SK-N-SH (cell line): ENCODE results near the gene HVCN1. TPM values are rescaled to one million over a fixed set of nuclear protein-coding genes. Genes with fewer than 3 reads are reported as not detected.

Source experiments
- CTCF ChIA-PET: fragments of 300-600, 350-600 bp; formaldehyde crosslinking; extraction: SDS; loops from one replicate; lab custom pipeline; 2021; lab: Yijun Ruan, JAX
- POLR2A ChIA-PET: fragments of 350-600 bp; sonication (Branson Sonifier 250); formaldehyde crosslinking; extraction: SDS; loops from one replicate; lab custom pipeline; 2020; ENCODE audit warnings: antibody characterized with exemption, inconsistent platforms; lab: Yijun Ruan, JAX
- DNase-seq: peaks from one replicate; pipeline ENCODE4 v3.0.0; 2012
- H2AFZ ChIP-seq: fragments of 200-600 bp; sonication (generic); 2 replicates; pipeline ENCODE4 v1.8.1; 2016; ENCODE audit warnings: antibody characterized with exemption, mild to moderate bottlenecking, low read depth
- H3F3A ChIP-seq: fragments of 200-600 bp; sonication (generic); replicated peaks from 2 replicates; pipeline ENCODE3; 2016; ENCODE audit warnings: antibody characterized with exemption, mild to moderate bottlenecking; ENCODE audit not compliant: insufficient read depth
- H3K27ac ChIP-seq, 2 experiments: fragments of 200-500 bp in 1 of 2; fragments of 200-600 bp in 1 of 2; sonication (Bioruptor generic) in 1 of 2; sonication (generic), shearing (Covaris generic) in 1 of 2; 2 replicates each; pipeline versions ENCODE4 v1.5.1 to v1.6.1; 2014 to 2016; ENCODE audit warnings: low read depth in 2 of 2, inconsistent platforms in 1 of 2, low read length in 1 of 2, mild to moderate bottlenecking in 1 of 2, mixed read lengths in 1 of 2
- H3K27me3 ChIP-seq: fragments of 200-600 bp; sonication (generic), shearing (Covaris generic); 2 replicates; pipeline ENCODE4 v1.6.1; 2016; ENCODE audit warnings: mixed run types; ENCODE audit not compliant: insufficient read depth
- H3K36me3 ChIP-seq, 2 experiments: fragments of 200-500 bp in 1 of 2; fragments of 200-600 bp in 1 of 2; sonication (Bioruptor generic) in 1 of 2; sonication (generic) in 1 of 2; replicated peaks in 1 of 2; 2 replicates each; pipeline versions ENCODE3 to v1.5.1; 2014 to 2016; ENCODE audit warnings: low read length in 1 of 2, mild to moderate bottlenecking in 1 of 2; ENCODE audit not compliant: insufficient read depth in 2 of 2, control insufficient read depth in 1 of 2
- H3K4me1 ChIP-seq, 2 experiments: fragments of 200-500 bp in 1 of 2; fragments of 200-600 bp in 1 of 2; sonication (Bioruptor generic) in 1 of 2; sonication (generic), shearing (Covaris generic) in 1 of 2; 2 replicates each; pipeline versions ENCODE4 v1.5.1 to v1.6.1; 2014 to 2016; ENCODE audit warnings: low read depth in 1 of 2, low read length in 1 of 2, mixed run types in 1 of 2; ENCODE audit not compliant: insufficient read depth in 2 of 2, control insufficient read depth in 1 of 2
- H3K4me2 ChIP-seq: fragments of 200-600 bp; sonication (generic), shearing (Covaris generic); 2 replicates; pipeline ENCODE4 v1.6.1; 2017; ENCODE audit warnings: mixed run types
- H3K4me3 ChIP-seq, 2 experiments: fragments of 200-500 bp in 1 of 2; fragments of 200-600 bp in 1 of 2; sonication (Bioruptor generic) in 1 of 2; sonication (generic), shearing (Covaris generic) in 1 of 2; 2 replicates each; pipeline versions ENCODE4 v1.5.1 to v1.8.1; 2014 to 2016; ENCODE audit warnings: low read depth in 2 of 2, inconsistent platforms in 1 of 2, low read length in 1 of 2, mild to moderate bottlenecking in 1 of 2, mixed read lengths in 1 of 2, moderate library complexity in 1 of 2
- H3K79me2 ChIP-seq: fragments of 200-600 bp; sonication (generic); 2 replicates; pipeline ENCODE4 v1.8.1; 2017; ENCODE audit warnings: mild to moderate bottlenecking; ENCODE audit not compliant: insufficient read depth
- H3K9ac ChIP-seq: fragments of 200-600 bp; sonication (generic); 2 replicates; pipeline ENCODE4 v1.6.1; 2017; ENCODE audit warnings: mixed run types
- H3K9me2 ChIP-seq: fragments of 200-600 bp; sonication (generic); 2 replicates; pipeline ENCODE4 v1.6.1; 2017; ENCODE audit warnings: mixed run types
- H3K9me3 ChIP-seq: fragments of 200-600 bp; sonication (generic); 2 replicates; pipeline ENCODE4 v1.6.1; 2017; ENCODE audit warnings: mixed run types, mild to moderate bottlenecking, moderate library complexity
- H4K20me1 ChIP-seq: fragments of 200-600 bp; sonication (generic); 2 replicates; pipeline ENCODE4 v1.6.1; 2017; ENCODE audit warnings: mild to moderate bottlenecking, mixed run types; ENCODE audit not compliant: insufficient read depth
- FOSL2 ChIP-seq: IDR thresholded peaks from 2 replicates; pipeline ENCODE4 v1.4.0; 2012; ENCODE audit warnings: low read depth, mild to moderate bottlenecking, moderate library complexity, borderline replicate concordance
- FOXJ3 ChIP-seq: sonication (generic); formaldehyde crosslinking; IDR thresholded peaks from 2 replicates; pipeline ENCODE4 v1.5.1; 2020; ENCODE audit warnings: mild to moderate bottlenecking, missing genetic modification reagents
- FOXM1 ChIP-seq: IDR thresholded peaks from 2 replicates; pipeline ENCODE4 v1.4.0; 2012; ENCODE audit warnings: low read depth, mild to moderate bottlenecking
- GABPA ChIP-seq: IDR thresholded peaks from 2 replicates; pipeline ENCODE4 v1.4.0; 2012; ENCODE audit warnings: low read depth, mild to moderate bottlenecking
- GATA2 ChIP-seq: sonication (generic); formaldehyde crosslinking; IDR thresholded peaks from 2 replicates; pipeline ENCODE4 v1.5.0; 2020; ENCODE audit warnings: mild to moderate bottlenecking, missing genetic modification reagents
- JUND ChIP-seq: IDR thresholded peaks from 2 replicates; pipeline ENCODE4 v1.4.0; 2012
- MEF2A ChIP-seq: IDR thresholded peaks from 2 replicates; pipeline ENCODE4 v1.4.0; 2012; ENCODE audit warnings: low read depth, borderline replicate concordance
- POLR2AphosphoS5 ChIP-seq: IDR thresholded peaks from 2 replicates; pipeline ENCODE4 v1.6.1; 2012; ENCODE audit warnings: low read depth, low read length
- RAD21 ChIP-seq: IDR thresholded peaks from 2 replicates; pipeline ENCODE4 v1.6.1; 2012; ENCODE audit warnings: mild to moderate bottlenecking, low read length
- RCOR1 ChIP-seq: fragments of 150-350 bp; IDR thresholded peaks from 2 replicates; pipeline ENCODE4 v1.6.1; 2017; ENCODE audit warnings: antibody characterized with exemption, low read length
- RFX5 ChIP-seq: IDR thresholded peaks from 2 replicates; pipeline ENCODE4 v1.6.1; 2012; ENCODE audit warnings: mild to moderate bottlenecking, improper control_type of control experiment, low read length
- TAF1 ChIP-seq: IDR thresholded peaks from 2 replicates; pipeline ENCODE4 v1.6.1; 2012; ENCODE audit warnings: low read depth, mild to moderate bottlenecking, low read length, moderate library complexity, borderline replicate concordance
- TCF12 ChIP-seq: IDR thresholded peaks from 2 replicates; pipeline ENCODE4 v1.4.0; 2012
- TEAD4 ChIP-seq: IDR thresholded peaks from 2 replicates; pipeline ENCODE4 v1.4.0; 2012; ENCODE audit warnings: mild to moderate bottlenecking, borderline replicate concordance; ENCODE audit not compliant: insufficient read depth
- YY1 ChIP-seq: IDR thresholded peaks from 2 replicates; pipeline ENCODE4 v1.4.0; 2012; ENCODE audit warnings: low read depth, mild to moderate bottlenecking
- ZBTB33 ChIP-seq: IDR thresholded peaks from 2 replicates; pipeline ENCODE4 v1.4.0; 2012; ENCODE audit warnings: low read depth, borderline replicate concordance
- WGBS: methylation state at CpG from one replicate; pipeline ENCODE4 v1.1.6; 2017; ENCODE audit warnings: low lambda C conversion rate; 5-methylcytosine and 5-hydroxymethylcytosine counted together
- polyA plus RNA-seq, 3 experiments: library from polyadenylated mRNA; depleted of rRNA; stranded (reverse); fragments of >200 nt; gene quantifications; 2 replicates each; pipeline ENCODE4 v1.2.3, GENCODE V29; 2012
- TF ChIP-seq, protein P1 (sequence below): IDR thresholded peaks from 2 replicates; pipeline ENCODE4 v1.6.1; 2012; ENCODE audit warnings: mild to moderate bottlenecking, low read depth, low read length, moderate library complexity

The HVCN1 gene
- polyA plus RNA-seq, 1 of the 3 experiments (the other 2 are of a cell fraction): 0.03 TPM

- Histone ChIP-seq H3K27ac (no peak overlapping the region), H3F3A (no peaks in the 10 kb centered on the region), H3K9ac (no peak overlapping the region), H4K20me1 (no peaks in the 10 kb centered on the region), H3K9me3 (no peaks in the 10 kb centered on the region), H3K4me3 (no peak overlapping the region), H3K4me1 (no peaks in the 10 kb centered on the region; a peak in 1 of 4 replicates), H3K4me2 (no peak overlapping the region), H3K27me3 (peaks cover 27% of the 10 kb centered on the region), H3K36me3 (no peaks in the 10 kb centered on the region), H2AFZ (no peak overlapping the region), H3K9me2 (no peaks in the 10 kb centered on the region), H3K79me2 (no peaks in the 10 kb centered on the region)
- CTCF ChIA-PET: interaction anchor here (1.6 kb wide), 1 partner anchor 10 kb away, joined by 4 read pairs; no protein-coding TSS in a partner anchor
- DNase-seq: no peak
- no peak for TF ChIP-seq RCOR1
- TF ChIP-seq FOXJ3 (CRISPR knock-in tag): no peak
- no peak for TF ChIP-seq TCF12
- POLR2A ChIA-PET: no interaction called here
- WGBS: 54% methylated on average over 3 of the region's 3 CpGs
These were observed 2.5 kb downstream of the HVCN1 start for GRCh38 chr12:110686294-110686903.

DNA sequence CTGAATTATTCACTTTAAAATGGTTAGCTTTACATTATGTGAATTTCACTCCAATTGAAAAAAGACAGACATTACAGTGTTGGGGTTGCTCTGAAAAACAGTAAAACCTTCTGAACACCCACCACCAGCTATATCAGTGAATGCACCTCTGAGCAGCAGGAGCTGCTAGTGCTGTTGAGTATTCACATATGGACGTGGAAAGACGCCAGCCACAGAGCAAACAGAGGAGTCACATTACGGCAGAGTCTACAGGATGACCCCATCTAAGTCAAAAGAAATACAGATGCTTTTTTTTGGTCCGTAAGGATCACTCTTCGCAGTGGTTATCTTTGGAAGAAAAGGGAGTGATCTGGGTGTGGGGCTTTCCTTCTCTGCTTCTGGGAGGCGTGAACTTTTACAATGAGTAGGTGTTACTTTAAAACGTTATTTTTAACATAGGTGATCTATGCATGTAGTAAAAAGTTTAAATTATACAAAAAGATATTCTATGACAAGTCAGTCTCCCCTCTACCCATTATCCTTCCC, 4.5 kb downstream of the HVCN1 start:
- DNase-seq: peak; percentile 56
- no peak overlapping the region for H3K4me3 ChIP-seq

More for the DNA sequence above, 4.5 kb downstream of the HVCN1 start:
- Histone ChIP-seq H3K9ac (no peak overlapping the region), H4K20me1 (no peaks in the 10 kb centered on the region), H3K9me3 (no peaks in the 10 kb centered on the region), H3K9me2 (no peaks in the 10 kb centered on the region), H3K4me2 (no peak overlapping the region), H3K4me1 (peaks cover 0 to 3% of the 10 kb centered on the region in 2 experiments; a peak in 1 of 4 replicates), H2AFZ (no peak overlapping the region), H3K27ac (no peak overlapping the region; a peak in 1 of 4 replicates), H3F3A (no peaks in the 10 kb centered on the region), H3K36me3 (no peaks in the 10 kb centered on the region), H3K27me3 (peaks cover 16% of the 10 kb centered on the region), H3K79me2 (no peaks in the 10 kb centered on the region)
- WGBS: 44% methylated on average over 7 of the region's 7 CpGs
- POLR2A ChIA-PET: no interaction called here
- CTCF ChIA-PET: no interaction called here
- TF ChIP-seq YY1 (no peak), GABPA (no peak), RCOR1 (no peak), FOSL2 (no peak), RAD21 (no peak), TEAD4 (no peak), RFX5 (no peak), MEF2A (no peak), GATA2 (CRISPR knock-in tag) (no peak), JUND (no peak), ZBTB33 (no peak), TAF1 (no peak), POLR2AphosphoS5 (no peak), FOXM1 (no peak)
- TF ChIP-seq, protein P1, sequence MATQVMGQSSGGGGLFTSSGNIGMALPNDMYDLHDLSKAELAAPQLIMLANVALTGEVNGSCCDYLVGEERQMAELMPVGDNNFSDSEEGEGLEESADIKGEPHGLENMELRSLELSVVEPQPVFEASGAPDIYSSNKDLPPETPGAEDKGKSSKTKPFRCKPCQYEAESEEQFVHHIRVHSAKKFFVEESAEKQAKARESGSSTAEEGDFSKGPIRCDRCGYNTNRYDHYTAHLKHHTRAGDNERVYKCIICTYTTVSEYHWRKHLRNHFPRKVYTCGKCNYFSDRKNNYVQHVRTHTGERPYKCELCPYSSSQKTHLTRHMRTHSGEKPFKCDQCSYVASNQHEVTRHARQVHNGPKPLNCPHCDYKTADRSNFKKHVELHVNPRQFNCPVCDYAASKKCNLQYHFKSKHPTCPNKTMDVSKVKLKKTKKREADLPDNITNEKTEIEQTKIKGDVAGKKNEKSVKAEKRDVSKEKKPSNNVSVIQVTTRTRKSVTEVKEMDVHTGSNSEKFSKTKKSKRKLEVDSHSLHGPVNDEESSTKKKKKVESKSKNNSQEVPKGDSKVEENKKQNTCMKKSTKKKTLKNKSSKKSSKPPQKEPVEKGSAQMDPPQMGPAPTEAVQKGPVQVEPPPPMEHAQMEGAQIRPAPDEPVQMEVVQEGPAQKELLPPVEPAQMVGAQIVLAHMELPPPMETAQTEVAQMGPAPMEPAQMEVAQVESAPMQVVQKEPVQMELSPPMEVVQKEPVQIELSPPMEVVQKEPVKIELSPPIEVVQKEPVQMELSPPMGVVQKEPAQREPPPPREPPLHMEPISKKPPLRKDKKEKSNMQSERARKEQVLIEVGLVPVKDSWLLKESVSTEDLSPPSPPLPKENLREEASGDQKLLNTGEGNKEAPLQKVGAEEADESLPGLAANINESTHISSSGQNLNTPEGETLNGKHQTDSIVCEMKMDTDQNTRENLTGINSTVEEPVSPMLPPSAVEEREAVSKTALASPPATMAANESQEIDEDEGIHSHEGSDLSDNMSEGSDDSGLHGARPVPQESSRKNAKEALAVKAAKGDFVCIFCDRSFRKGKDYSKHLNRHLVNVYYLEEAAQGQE: no peak
